RWPE2 (cell line): ENCODE results near the gene SIPA1L3.

Experiments used
- ATAC-seq: fragments of 200-7000 bp; cut with Tn5 transposase; 3 replicates; pipeline ENCODE4 v1.9.1; 2021; ENCODE audit warnings: low read depth
- DNase-seq: peaks from one replicate; pipeline ENCODE4 v3.0.0-alpha.2; 2020; ENCODE audit warnings: low spot score
- H3K27ac ChIP-seq: fragments of 450-650 bp; 2 replicates; pipeline ENCODE4 v1.5.1; 2017; ENCODE audit warnings: mild to moderate bottlenecking; ENCODE audit not compliant: poor library complexity, severe bottlenecking
- H3K27me3 ChIP-seq: fragments of 250-450 bp; sonication (Bioruptor Pico); 2 replicates; pipeline ENCODE4 v1.5.1; 2021; ENCODE audit warnings: mild to moderate bottlenecking, moderate library complexity; ENCODE audit not compliant: insufficient read depth, poor library complexity, severe bottlenecking
- H3K36me3 ChIP-seq: fragments of 250-450 bp; sonication (Bioruptor Pico); 2 replicates; pipeline ENCODE4 v1.5.1; 2020; ENCODE audit warnings: low read depth, mild to moderate bottlenecking, moderate library complexity
- H3K4me1 ChIP-seq: fragments of 250-450 bp; sonication (Bioruptor Pico); 2 replicates; pipeline ENCODE4 v1.5.1; 2021; ENCODE audit warnings: mild to moderate bottlenecking, moderate library complexity; ENCODE audit not compliant: insufficient read depth, poor library complexity, severe bottlenecking
- H3K4me3 ChIP-seq: fragments of 250-450 bp; sonication (Bioruptor Pico); 2 replicates; pipeline ENCODE4 v1.5.1; 2021; ENCODE audit warnings: mild to moderate bottlenecking, moderate library complexity; ENCODE audit not compliant: severe bottlenecking
- H3K9me3 ChIP-seq: fragments of 250-450 bp; sonication (Bioruptor Pico); 2 replicates; pipeline ENCODE4 v1.5.1; 2021; ENCODE audit warnings: mild to moderate bottlenecking, moderate library complexity; ENCODE audit not compliant: severe bottlenecking
- CTCF ChIP-seq: fragments of 450-650 bp; IDR thresholded peaks from one replicate; pipeline ENCODE4 v1.5.1; 2017; ENCODE audit warnings: mild to moderate bottlenecking, moderate library complexity; ENCODE audit not compliant: poor library complexity, severe bottlenecking

The SIPA1L3 gene

DNA sequence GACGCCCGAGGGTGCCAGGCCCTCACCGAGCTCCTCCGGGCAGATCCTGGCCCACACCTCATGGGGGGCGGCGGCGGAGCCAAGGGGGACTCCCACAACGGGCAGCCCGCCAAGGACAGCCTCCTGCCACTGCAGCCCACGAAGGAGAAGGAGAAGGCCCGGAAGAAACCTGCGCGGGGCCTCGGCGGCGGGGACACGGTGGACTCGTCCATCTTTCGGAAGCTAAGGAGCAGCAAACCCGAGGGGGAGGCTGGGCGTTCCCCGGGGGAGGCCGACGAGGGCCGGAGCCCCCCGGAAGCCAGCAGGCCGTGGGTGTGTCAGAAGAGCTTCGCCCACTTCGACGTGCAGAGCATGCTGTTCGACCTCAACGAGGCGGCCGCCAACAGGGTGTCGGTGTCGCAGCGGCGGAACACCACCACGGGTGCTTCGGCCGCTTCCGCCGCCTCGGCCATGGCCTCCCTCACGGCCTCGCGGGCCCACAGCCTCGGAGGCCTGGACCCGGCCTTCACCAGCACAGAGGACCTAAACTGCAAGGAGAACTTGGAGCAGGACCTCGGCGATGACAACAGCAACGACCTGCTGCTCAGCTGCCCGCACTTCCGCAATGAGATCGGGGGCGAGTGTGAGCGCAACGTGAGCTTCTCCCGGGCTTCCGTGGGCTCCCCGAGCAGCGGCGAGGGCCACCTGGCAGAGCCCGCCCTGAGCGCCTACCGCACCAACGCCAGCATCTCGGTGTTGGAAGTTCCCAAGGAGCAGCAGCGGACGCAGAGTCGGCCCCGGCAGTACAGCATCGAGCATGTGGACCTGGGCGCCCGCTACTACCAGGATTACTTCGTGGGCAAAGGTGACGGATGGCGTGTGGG lies 175.5 kb downstream of the SIPA1L3 start:
- Histone ChIP-seq H3K27me3 (no peaks in the 10 kb centered on the region), H3K4me3 (no peak overlapping the region), H3K27ac (no peak overlapping the region), H3K9me3 (no peaks in the 10 kb centered on the region), H3K4me1 (peaks cover 8% of the 10 kb centered on the region), H3K36me3 (peaks cover 43% of the 10 kb centered on the region)
- ATAC-seq (no peak), DNase-seq (no peak)
- TF ChIP-seq CTCF: no peak

GRCh38 chr19:38084196-38084595 lies 177.2 kb downstream of the SIPA1L3 start:
- H3K27me3 ChIP-seq: no peaks in the 10 kb centered on the region
- no peak overlapping the region for H3K4me3 ChIP-seq
- peaks cover 54% of the 10 kb centered on the region for H3K36me3 ChIP-seq
- H3K9me3 ChIP-seq: no peaks in the 10 kb centered on the region
- TF ChIP-seq CTCF: no peak
- DNase-seq (no peak), ATAC-seq (no peak)
- peaks cover 8% of the 10 kb centered on the region for H3K4me1 ChIP-seq
- no peak overlapping the region for H3K27ac ChIP-seq

GRCh38 chr19:38089440-38089839 lies 182.4 kb downstream of the SIPA1L3 start:
- no peak for ATAC-seq

GRCh38 chr19:38093154-38093553 lies 186.1 kb downstream of the SIPA1L3 start:
- H3K4me3 ChIP-seq: no peak overlapping the region
- ATAC-seq (no peak), DNase-seq (no peak)
- H3K27me3 ChIP-seq: no peaks in the 10 kb centered on the region
- TF ChIP-seq CTCF: no peak
- H3K4me1 ChIP-seq: no peaks in the 10 kb centered on the region
- no peaks in the 10 kb centered on the region for H3K9me3 ChIP-seq
- peaks cover 67% of the 10 kb centered on the region for H3K36me3 ChIP-seq
- no peak overlapping the region for H3K27ac ChIP-seq

More at GRCh38 chr19:38089440-38089839, 182.4 kb downstream of the SIPA1L3 start:
- no peak for DNase-seq
- Histone ChIP-seq H3K36me3 (peaks cover 56% of the 10 kb centered on the region), H3K27ac (no peak overlapping the region), H3K9me3 (no peaks in the 10 kb centered on the region), H3K4me1 (no peaks in the 10 kb centered on the region), H3K4me3 (no peak overlapping the region), H3K27me3 (no peaks in the 10 kb centered on the region)
- TF ChIP-seq CTCF: no peak

GRCh38 chr19:38093587-38093986 lies 186.6 kb downstream of the SIPA1L3 start:
- peaks cover 64% of the 10 kb centered on the region for H3K36me3 ChIP-seq
- H3K27me3 ChIP-seq: no peaks in the 10 kb centered on the region
- H3K4me3 ChIP-seq: no peak overlapping the region
- DNase-seq: no peak
- H3K4me1 ChIP-seq: no peaks in the 10 kb centered on the region
- no peak for ATAC-seq
- no peak overlapping the region for H3K27ac ChIP-seq
- no peak for TF ChIP-seq CTCF
- no peaks in the 10 kb centered on the region for H3K9me3 ChIP-seq
